Endothelial cell of umbilical vein (primary cell): Measurements from ENCODE around the gene CD99L2. TPM values are rescaled to one million over a fixed set of nuclear protein-coding genes. Genes with fewer than 3 reads are reported as not detected.

Experiments used
- BruUV-seq: library from RNA; stranded (reverse); fragments of 400-500 nt; replicated peaks from 2 replicates; lab custom pipeline; 2021; lab: Mats Ljungman, UMichigan
- CTCF ChIA-PET: fragments of 300-600, 350-600 bp; sonication (Branson Sonifier 250); formaldehyde crosslinking; loops from one replicate; lab custom pipeline; 2021; ENCODE audit warnings: antibody characterized with exemption, inconsistent platforms; lab: Charles Lee
- POLR2A ChIA-PET: fragments of 300-600, 350-600 bp; sonication (Branson Sonifier 250); formaldehyde crosslinking; loops from one replicate; lab custom pipeline; 2021; ENCODE audit warnings: antibody characterized with exemption, inconsistent platforms; lab: Charles Lee
- DNase-seq: peaks from one replicate; pipeline ENCODE4 v3.0.0-alpha.2; 2011; ENCODE audit warnings: low read depth, low spot score
- FAIRE-seq: peaks from 2 replicates; lab custom pipeline; 2011; peaks lifted over from hg19 to GRCh38; lab: Jason Lieb, UNC
- H2AFZ ChIP-seq: 2 replicates; pipeline ENCODE4 v1.6.0; 2012; ENCODE audit warnings: low read depth, low read length, control low read depth, inconsistent platforms
- H3K27ac ChIP-seq: 2 replicates; pipeline ENCODE4 v1.5.1; 2011; ENCODE audit warnings: low read depth, mild to moderate bottlenecking, control low read depth, low read length, moderate library complexity; ENCODE audit not compliant: insufficient read depth
- H3K27me3 ChIP-seq, 2 experiments: 2 replicates each; pipeline versions ENCODE4 v1.6.0 to v1.6.1; 2011; ENCODE audit warnings: low read length in 2 of 2, mixed read lengths in 1 of 2; ENCODE audit not compliant: control insufficient read depth in 2 of 2, insufficient read depth in 2 of 2
- H3K36me3 ChIP-seq, 2 experiments: 2 replicates in 1 of 2; 3 replicates in 1 of 2; pipeline ENCODE4 v1.5.1; 2011; ENCODE audit warnings: low read length in 2 of 2, mild to moderate bottlenecking in 1 of 2, moderate library complexity in 1 of 2; ENCODE audit not compliant: control insufficient read depth in 2 of 2, insufficient read depth in 2 of 2; ENCODE audit errors: extremely low read depth in 1 of 2
- H3K4me1 ChIP-seq: 3 replicates; pipeline ENCODE4 v1.5.1; 2011; ENCODE audit warnings: mild to moderate bottlenecking, low read length; ENCODE audit not compliant: control insufficient read depth, insufficient read depth; ENCODE audit errors: extremely low read depth
- H3K4me2 ChIP-seq: 2 replicates; pipeline ENCODE4 v1.6.1; 2011; ENCODE audit warnings: low read length, control low read depth, mixed read lengths; ENCODE audit not compliant: insufficient read depth
- H3K4me3 ChIP-seq, 3 experiments: fragments of 200-600 bp in 1 of 3; sonication (generic), shearing (Covaris generic) in 1 of 3; replicated peaks in 1 of 3; 2 replicates each; pipeline ENCODE4 v1.5.1; 2011 to 2016; ENCODE audit warnings: control low read depth in 3 of 3, low read length in 3 of 3, mild to moderate bottlenecking in 2 of 3, inconsistent platforms in 1 of 3, low read depth in 1 of 3, moderate library complexity in 1 of 3; ENCODE audit not compliant: insufficient read depth in 1 of 3
- H3K79me2 ChIP-seq: 2 replicates; pipeline ENCODE4 v1.6.0; 2012; ENCODE audit warnings: low read length, inconsistent platforms; ENCODE audit not compliant: control insufficient read depth, insufficient read depth
- H3K9ac ChIP-seq: replicated peaks from 2 replicates; pipeline ENCODE3; 2011; ENCODE audit warnings: low read length, control low read depth; ENCODE audit not compliant: insufficient read depth; ENCODE audit errors: extremely low read depth
- H3K9me1 ChIP-seq: replicated peaks from 3 replicates; pipeline ENCODE4 v1.6.0; 2011; ENCODE audit warnings: mild to moderate bottlenecking, low read length; ENCODE audit not compliant: control insufficient read depth, insufficient read depth; ENCODE audit errors: extremely low read depth
- H3K9me3 ChIP-seq: replicated peaks from 2 replicates; pipeline ENCODE4 v1.5.1; 2012; ENCODE audit warnings: low read length, inconsistent platforms; ENCODE audit not compliant: control insufficient read depth, insufficient read depth
- H4K20me1 ChIP-seq: replicated peaks from 2 replicates; pipeline ENCODE3; 2011; ENCODE audit warnings: mild to moderate bottlenecking, low read length; ENCODE audit not compliant: control insufficient read depth, insufficient read depth; ENCODE audit errors: extremely low read depth
- EZH2 ChIP-seq: IDR thresholded peaks from 2 replicates; pipeline ENCODE4 v1.6.1; 2012; ENCODE audit warnings: borderline replicate concordance, low read depth, mild to moderate bottlenecking, moderate library complexity, low read length, inconsistent platforms; ENCODE audit not compliant: severe bottlenecking
- FOS ChIP-seq: IDR thresholded peaks from 2 replicates; pipeline ENCODE4 v1.6.1; 2011; ENCODE audit warnings: mild to moderate bottlenecking, low read length, moderate library complexity, borderline replicate concordance; ENCODE audit not compliant: insufficient read depth
- GATA2 ChIP-seq: IDR thresholded peaks from 2 replicates; pipeline ENCODE4 v1.7.0; 2011; ENCODE audit warnings: low read depth, mild to moderate bottlenecking, moderate library complexity, mixed read lengths, low read length; ENCODE audit not compliant: insufficient read length, insufficient read depth
- JUN ChIP-seq: IDR thresholded peaks from 2 replicates; pipeline ENCODE4 v1.6.1; 2011; ENCODE audit warnings: borderline replicate concordance, low read depth; ENCODE audit not compliant: insufficient read length, insufficient read depth
- MYC ChIP-seq: IDR thresholded peaks from one replicate; pipeline ENCODE4 v1.6.1; 2011; ENCODE audit warnings: mild to moderate bottlenecking, low read depth, low read length
- POLR2A ChIP-seq: IDR thresholded peaks from 2 replicates; pipeline ENCODE4 v1.6.1; 2012; ENCODE audit warnings: low read depth, mild to moderate bottlenecking, control low read depth, low read length
- POLR2AphosphoS5 ChIP-seq: IDR thresholded peaks from 2 replicates; pipeline ENCODE4 v1.6.1; 2012; ENCODE audit warnings: low read depth, mild to moderate bottlenecking, control low read depth, low read length, moderate library complexity; ENCODE audit not compliant: insufficient read depth
- dilution Hi-C: fragments of 300-500 bp; cut with MboI; formaldehyde crosslinking; loops from one replicate; pipeline ENCODE4 v1.15.0; 2019; ENCODE audit warnings: low sequenced_read_pairs; ENCODE audit not compliant: extremely low pct_ligation_motif_present
- intact Hi-C: fragments of 100-400 bp; cut with micrococcal nuclease; formaldehyde crosslinking; loops from one replicate; pipeline ENCODE4 v1.10.0; 2022
- polyA plus RNA-seq, 4 experiments: library from polyadenylated mRNA; depleted of rRNA in 3 of 4; stranded (reverse) in 3 of 4; unstranded in 1 of 4; fragments of >200 nt; gene quantifications; 2 replicates each; pipeline versions ENCODE4 v1.2.1 to v1.2.3, GENCODE V29; 2011 to 2012; ENCODE audit warnings: missing spikeins in 1 of 4
- total RNA-seq: library from RNA; stranded (reverse); gene quantifications from 2 replicates; pipeline ENCODE4 v1.2.3, GENCODE V29; 2021
- TF ChIP-seq, protein P1 (sequence below): IDR thresholded peaks from 2 replicates; pipeline ENCODE4 v1.6.1; 2011; ENCODE audit not compliant: insufficient read depth, insufficient read length
- TF ChIP-seq, protein P2 (sequence below), 2 donors: IDR thresholded peaks; 1 replicate in 1 of 2; 2 replicates in 1 of 2; pipeline ENCODE4 v1.5.1; 2011; ENCODE audit warnings: low read length in 2 of 2, mild to moderate bottlenecking in 2 of 2, moderate library complexity in 2 of 2, control low read depth in 1 of 2, inconsistent platforms in 1 of 2, low read depth in 1 of 2; ENCODE audit not compliant: insufficient read depth in 1 of 2; ENCODE audit errors: extremely low read depth in 1 of 2

The CD99L2 gene
- total and polyA plus RNA-seq, 2 donors (not counting 3 experiments of a cell fraction or from before 2014, with no cell fraction given): 33.2 to 43.4 TPM

DNA sequence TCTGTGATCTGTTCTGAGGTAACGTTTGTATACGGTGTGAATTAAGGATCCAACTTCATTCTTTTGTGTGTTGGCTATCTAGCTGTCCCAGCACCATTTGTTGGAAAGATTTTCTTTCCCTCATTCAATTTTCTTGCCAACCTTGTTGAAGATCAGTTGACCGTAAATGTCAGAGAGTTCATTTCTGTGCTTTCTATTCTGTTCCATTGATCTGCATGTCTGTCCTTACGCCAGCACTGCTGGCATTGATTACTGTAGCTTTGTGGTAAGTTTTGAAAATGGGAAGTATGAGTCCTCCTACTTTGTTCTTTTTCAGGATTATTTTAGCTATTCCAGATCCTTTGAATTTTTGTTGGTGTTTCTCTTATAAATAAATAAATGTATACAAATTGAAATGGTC lies 144.5 kb downstream of the CD99L2 start:
- H3K4me3 ChIP-seq: no peak overlapping the region
- no peak for FAIRE-seq
- dilution Hi-C loops: no loop called here
- intact Hi-C loops: no loop called here
- H3K4me1 ChIP-seq: no peaks in the 10 kb centered on the region
- TF ChIP-seq, protein P1, sequence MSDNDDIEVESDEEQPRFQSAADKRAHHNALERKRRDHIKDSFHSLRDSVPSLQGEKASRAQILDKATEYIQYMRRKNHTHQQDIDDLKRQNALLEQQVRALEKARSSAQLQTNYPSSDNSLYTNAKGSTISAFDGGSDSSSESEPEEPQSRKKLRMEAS: no peak
- TF ChIP-seq POLR2AphosphoS5: no peak
- TF ChIP-seq FOS: no peak
- no peak for TF ChIP-seq MYC
- no peak for TF ChIP-seq GATA2
- TF ChIP-seq, protein P2, sequence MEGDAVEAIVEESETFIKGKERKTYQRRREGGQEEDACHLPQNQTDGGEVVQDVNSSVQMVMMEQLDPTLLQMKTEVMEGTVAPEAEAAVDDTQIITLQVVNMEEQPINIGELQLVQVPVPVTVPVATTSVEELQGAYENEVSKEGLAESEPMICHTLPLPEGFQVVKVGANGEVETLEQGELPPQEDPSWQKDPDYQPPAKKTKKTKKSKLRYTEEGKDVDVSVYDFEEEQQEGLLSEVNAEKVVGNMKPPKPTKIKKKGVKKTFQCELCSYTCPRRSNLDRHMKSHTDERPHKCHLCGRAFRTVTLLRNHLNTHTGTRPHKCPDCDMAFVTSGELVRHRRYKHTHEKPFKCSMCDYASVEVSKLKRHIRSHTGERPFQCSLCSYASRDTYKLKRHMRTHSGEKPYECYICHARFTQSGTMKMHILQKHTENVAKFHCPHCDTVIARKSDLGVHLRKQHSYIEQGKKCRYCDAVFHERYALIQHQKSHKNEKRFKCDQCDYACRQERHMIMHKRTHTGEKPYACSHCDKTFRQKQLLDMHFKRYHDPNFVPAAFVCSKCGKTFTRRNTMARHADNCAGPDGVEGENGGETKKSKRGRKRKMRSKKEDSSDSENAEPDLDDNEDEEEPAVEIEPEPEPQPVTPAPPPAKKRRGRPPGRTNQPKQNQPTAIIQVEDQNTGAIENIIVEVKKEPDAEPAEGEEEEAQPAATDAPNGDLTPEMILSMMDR (IDR thresholded peaks at IDR 0.05; ENCODE audit: extremely low read depth in 1 of 2, insufficient read depth in 1 of 2, low read depth in 1 of 2, low read length in 2 of 2): no peak
- TF ChIP-seq JUN: no peak
- no peak for TF ChIP-seq EZH2
- no peak for TF ChIP-seq POLR2A
- H3K9ac ChIP-seq: no peak overlapping the region
- H2AFZ ChIP-seq: no peak overlapping the region
- H3K36me3 ChIP-seq: peaks cover 0 to 5% of the 10 kb centered on the region in 2 experiments
- H4K20me1 ChIP-seq: no peaks in the 10 kb centered on the region
- H3K4me2 ChIP-seq: no peak overlapping the region
- POLR2A ChIA-PET: no interaction called here
- CTCF ChIA-PET: interaction anchor here (1.3 kb wide), 1 partner anchor 328 kb away, joined by 3 read pairs; no protein-coding TSS in a partner anchor
- no peaks in the 10 kb centered on the region for H3K79me2 ChIP-seq
- H3K9me3 ChIP-seq: no peaks in the 10 kb centered on the region
- H3K9me1 ChIP-seq: no peaks in the 10 kb centered on the region
- no peak overlapping the region for H3K27ac ChIP-seq
- H3K27me3 ChIP-seq: no peaks in the 10 kb centered on the region
- DNase-seq: no peak
- no TSS peak for BruUV-seq
